H1 (cell line): ENCODE measurements around the gene PPP1R13B. TPM values are rescaled to one million over a fixed set of nuclear protein-coding genes. Genes with fewer than 3 reads are reported as not detected.

Source experiments
- KDM1A ChIP-seq: fragments of 200-600, 300-600 bp; sonication (generic); IDR thresholded peaks from 2 replicates; pipeline ENCODE4 v1.7.1; 2016; ENCODE audit warnings: mild to moderate bottlenecking, low read length, borderline replicate concordance
- polyA plus RNA-seq, 7 experiments: library from polyadenylated mRNA; depleted of rRNA in 3 of 7; stranded (reverse) in 5 of 7; unstranded in 2 of 7; fragments of >200 nt in 5 of 7; fragments of 200-250 nt in 2 of 7; gene quantifications; 1 replicate in 5 of 7; 2 replicates in 1 of 7; 4 replicates in 1 of 7; pipeline versions ENCODE4 v1.2.1 to v1.2.3, GENCODE V29; 2011 to 2013; ENCODE audit warnings: missing spikeins in 2 of 7, mixed read lengths in 2 of 7
- total RNA-seq: library from RNA; stranded (reverse); fragmentation: NEBNext Ultra II Directional; extraction: Animal tissue kit (Norgen Biotek cat#: 25700); gene quantifications from 2 replicates; pipeline ENCODE4 v1.2.1, GENCODE V29; 2021

The PPP1R13B gene
- total and polyA plus RNA-seq, 2 of the 8 experiments (the other 6 are each of a cell fraction or from before 2014, with no cell fraction given): 2.6 to 8.9 TPM

DNA sequence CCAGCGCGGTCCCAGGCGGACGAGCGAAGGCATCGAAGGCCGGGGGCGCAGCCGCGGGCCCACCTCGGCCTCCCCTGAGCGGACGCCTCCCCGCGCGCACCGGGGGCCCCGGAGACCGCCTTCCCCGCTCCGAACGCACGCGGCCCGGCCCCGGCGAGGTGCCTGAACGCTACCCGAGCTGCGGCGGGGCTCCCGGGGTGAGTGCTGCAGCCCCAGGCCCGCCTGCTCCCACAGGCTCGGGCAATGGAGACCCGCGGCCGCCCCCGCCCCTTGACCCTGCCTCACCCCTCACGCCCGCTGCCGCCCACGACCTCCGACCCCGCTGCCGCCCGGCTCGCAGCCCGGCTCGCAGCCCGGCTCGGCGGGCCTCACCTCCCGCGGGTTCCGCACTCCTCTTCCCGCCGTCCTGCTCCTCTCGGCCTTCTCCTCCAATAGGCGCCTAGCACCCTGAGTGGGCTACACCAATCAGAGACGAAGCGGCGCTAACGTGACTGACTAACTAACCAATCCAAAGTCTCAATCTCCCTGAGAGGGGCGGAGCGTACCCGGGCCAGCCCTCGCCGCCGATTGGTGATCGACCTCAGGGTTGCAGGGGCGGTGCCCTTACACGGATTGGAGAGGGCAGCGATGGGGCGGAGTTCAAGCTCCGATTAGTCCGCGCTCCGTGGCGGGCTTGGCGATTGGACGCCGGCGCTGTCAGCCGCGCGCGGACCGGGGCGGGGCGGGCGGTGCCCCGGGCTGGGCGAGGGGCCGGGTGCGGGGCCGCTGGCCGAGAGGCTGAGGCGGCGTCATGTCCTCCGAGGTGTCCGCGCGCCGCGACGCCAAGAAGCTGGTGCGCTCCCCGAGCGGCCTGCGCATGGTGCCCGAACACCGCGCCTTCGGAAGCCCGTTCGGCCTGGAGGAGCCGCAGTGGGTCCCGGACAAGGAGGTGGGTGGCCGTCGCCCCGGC, 132.0 kb downstream of the PPP1R13B start, which contains the start of the genes XRCC3 and ZFYVE21 (continued):
- no peak for TF ChIP-seq KDM1A
